GM10266 (cell line): ENCODE data around the gene ZBTB22.

ENCODE experiments used
- DNase-seq: peaks from one replicate; pipeline ENCODE4 v3.0.0; 2012; ENCODE audit errors: extremely low spot score
- TF ChIP-seq, protein P1 (sequence below): IDR thresholded peaks from 2 replicates; pipeline ENCODE4 v1.5.1; 2012; ENCODE audit warnings: mild to moderate bottlenecking, low read depth; ENCODE audit not compliant: control insufficient read depth, insufficient read depth; ENCODE audit errors: missing control alignments

The ZBTB22 gene

GRCh38 chr6:33296797-33297405 is 20.6 kb downstream of the ZBTB22 start:
- DNase-seq: no peak
- TF ChIP-seq, protein P1, sequence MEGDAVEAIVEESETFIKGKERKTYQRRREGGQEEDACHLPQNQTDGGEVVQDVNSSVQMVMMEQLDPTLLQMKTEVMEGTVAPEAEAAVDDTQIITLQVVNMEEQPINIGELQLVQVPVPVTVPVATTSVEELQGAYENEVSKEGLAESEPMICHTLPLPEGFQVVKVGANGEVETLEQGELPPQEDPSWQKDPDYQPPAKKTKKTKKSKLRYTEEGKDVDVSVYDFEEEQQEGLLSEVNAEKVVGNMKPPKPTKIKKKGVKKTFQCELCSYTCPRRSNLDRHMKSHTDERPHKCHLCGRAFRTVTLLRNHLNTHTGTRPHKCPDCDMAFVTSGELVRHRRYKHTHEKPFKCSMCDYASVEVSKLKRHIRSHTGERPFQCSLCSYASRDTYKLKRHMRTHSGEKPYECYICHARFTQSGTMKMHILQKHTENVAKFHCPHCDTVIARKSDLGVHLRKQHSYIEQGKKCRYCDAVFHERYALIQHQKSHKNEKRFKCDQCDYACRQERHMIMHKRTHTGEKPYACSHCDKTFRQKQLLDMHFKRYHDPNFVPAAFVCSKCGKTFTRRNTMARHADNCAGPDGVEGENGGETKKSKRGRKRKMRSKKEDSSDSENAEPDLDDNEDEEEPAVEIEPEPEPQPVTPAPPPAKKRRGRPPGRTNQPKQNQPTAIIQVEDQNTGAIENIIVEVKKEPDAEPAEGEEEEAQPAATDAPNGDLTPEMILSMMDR: no peak

- no peak for DNase-seq
- TF ChIP-seq, protein P1: no peak
Observed at GRCh38 chr6:33295621-33296369, 21.7 kb downstream of the ZBTB22 start.

DNA sequence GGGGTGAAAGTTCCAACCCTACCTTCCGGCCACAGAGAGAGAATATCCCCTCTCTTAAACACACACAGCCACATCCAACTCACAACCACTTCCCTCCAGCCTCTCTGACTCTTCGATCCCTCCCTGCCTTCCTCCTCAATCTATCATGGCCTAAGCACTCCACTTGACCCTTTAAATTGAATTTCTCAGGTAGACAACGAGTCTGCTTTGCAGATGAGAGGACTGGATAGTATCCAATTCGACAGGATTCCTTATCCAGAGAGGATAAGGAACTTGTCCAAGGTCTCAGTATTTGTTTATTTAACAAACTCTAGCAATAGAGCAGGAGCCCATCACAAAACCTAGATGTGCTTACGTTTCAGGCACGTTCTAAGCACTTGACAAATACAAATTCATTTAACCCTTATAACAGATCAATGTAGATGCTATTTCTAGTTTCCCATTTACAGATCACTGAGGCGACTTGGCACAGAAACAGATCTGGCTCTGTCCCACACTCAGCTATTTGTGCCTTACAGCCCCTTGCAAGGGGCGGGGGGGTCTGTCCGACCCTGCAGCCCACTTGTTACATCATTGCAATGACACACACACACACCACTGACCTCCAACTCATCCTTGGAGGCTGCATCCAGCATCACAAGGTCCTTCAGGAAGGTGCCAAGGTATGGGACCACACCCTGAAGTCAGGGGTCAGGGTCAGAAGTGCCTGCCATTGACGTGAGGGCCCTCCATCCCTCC is 23.3 kb downstream of the ZBTB22 start:
- TF ChIP-seq, protein P1: no peak
- no peak for DNase-seq

- TF ChIP-seq, protein P1: no peak
- no peak for DNase-seq
Observed at GRCh38 chr6:33292996-33293682, 24.4 kb downstream of the ZBTB22 start.

DNA sequence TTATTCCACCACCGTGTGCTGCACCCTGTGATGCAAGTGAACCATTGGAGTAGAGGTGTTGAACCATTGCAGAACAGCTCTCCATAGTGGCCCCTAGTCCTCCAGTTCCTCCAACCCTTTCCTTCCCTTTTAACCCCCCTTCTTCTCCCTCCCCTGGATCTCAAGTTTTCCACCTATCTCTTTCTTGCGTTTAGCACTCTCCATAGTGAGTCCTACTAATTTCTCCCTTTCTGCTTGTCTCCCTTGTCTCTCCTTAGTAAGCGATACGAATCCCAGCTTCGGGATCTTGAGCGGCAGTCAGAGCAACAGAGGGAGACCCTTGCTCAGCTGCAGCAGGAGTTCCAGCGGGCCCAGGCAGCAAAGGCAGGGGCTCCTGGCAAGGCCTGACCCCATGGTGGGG is 27.1 kb downstream of the ZBTB22 start:
- no peak for DNase-seq
- TF ChIP-seq, protein P1: no peak

DNA sequence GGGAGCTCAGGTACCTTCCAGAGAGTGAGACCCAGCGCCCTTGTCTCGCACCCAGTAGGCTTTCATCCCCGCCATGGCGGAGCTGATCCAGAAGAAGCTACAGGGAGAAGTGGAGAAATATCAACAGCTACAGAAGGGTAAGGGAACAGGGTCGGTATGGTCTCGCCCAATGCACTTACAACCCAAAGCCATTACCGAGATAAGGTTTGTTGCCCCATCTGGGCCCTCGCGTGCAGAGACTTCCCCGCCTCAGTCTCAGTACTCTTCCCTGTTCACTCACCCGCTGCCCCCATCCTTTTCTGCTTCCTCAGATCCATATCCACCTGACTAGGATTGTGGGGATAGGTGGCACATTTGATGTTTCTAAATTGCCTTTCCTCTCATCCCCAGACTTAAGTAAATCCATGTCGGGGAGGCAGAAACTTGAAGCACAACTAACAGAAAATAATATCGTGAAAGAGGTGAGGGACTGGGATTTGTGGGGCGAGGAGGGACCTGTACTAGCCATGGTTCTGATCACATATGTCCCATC is 27.7 kb downstream of the ZBTB22 start:
- no peak for DNase-seq
- TF ChIP-seq, protein P1: no peak
